Measurements from ENCODE around the gene TM9SF3.
"Not testable (repeated sequence)": the region's sequence is repeated elsewhere in the genome, so short reads cannot be mapped to it uniquely, and the experiment has no call there.

The TM9SF3 gene

DNA sequence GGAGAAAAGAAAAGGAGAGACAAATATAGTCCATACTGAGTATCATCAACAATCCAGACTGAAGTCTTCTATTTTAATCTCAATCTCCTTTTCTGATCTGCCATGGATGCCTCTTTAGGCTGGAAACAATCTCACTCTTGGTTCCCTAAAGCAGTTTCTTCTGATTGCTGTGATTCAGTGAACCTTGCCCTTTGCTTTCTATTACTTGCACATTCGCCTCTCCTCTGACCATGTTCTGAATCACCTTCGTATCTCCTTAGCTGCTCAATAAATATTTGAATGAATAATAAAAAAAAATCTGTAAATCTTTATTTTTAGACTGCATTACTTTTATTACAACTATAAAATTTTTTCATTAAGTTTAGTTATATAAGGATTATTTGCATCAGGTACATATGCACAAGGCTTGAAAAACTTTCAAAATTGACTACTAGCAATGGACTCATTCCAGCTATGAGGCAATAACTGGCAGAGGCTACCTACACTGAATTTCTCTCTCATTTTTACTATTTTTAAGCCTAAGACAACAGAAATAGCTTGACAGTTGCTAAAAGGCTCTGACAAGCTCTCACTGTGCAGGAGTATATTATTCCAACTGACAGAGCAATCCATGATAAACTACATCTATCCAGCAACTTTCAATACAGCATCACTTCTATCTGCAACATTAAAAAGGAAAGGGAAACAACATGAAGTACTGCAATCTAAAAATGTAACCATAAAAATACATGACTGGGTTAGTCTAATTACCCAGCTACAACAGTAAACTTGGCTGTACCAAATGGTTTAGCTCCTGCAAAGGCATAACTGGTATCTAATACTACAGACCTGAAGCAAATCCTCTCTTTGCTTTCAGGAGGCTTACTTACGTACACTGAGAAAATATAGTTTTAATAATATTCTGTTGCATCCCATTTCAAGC is 25.6 kb downstream of the TM9SF3 start:
- no peak for DNase-seq

GRCh38 chr10:96560489-96560888 is 26.3 kb downstream of the TM9SF3 start:
- DNase-seq, result no peak

DNA sequence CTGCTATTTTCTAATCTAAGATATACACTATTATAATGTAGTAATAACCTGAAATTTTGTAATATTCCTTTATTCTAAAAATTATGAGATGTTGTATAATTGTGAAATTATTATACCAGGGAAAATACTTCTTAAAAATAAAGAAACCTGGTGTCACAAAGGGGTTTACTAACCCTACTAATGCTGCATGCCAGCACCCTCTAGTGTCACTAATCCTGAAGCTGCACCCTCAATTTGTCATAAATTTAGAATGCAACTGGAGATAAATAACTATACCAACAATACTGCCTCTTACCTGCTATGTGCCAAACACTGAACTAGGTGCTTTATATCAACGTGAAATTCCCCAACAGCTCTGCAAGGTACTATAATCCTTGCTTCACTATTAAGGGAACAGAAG is 30.8 kb downstream of the TM9SF3 start:
- no peak for DNase-seq

DNA sequence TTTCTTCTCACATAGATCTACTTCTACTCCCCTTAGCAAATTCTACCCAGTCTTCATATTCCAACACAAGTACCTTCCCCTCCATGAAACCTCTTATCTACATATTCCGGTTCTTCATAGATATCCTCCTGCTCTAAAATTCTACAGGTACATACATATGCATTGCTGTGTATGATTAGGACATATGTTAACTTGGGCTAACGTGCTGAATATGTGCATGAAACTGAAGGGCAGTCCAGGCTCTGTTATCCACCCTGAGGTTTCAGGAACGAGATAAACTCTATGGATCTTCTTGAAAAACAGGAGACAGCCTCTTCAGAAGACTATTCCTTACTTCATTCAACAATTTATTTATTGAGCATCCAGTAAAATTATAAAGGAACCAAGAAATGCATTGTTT is 31.5 kb downstream of the TM9SF3 start:
- DNase-seq, result no peak

DNA sequence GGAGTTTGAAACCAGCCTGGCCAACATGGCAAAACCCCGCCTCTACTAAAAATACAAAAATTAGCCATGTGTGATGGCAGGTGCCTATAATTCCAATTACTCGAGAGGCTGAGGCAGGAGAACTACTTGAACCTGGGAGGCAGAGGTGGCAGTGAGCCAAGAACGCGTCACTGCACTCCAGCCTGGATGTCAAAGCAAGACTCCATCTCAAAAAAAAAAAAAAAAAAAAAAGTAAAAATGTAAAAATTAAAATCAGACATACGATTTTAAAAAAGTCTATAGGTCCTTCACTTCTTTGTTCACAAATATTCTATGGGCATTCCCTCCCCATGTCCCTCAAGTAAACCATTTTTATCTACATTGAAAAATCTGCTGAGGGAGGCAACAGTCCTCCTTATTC is 38.2 kb downstream of the TM9SF3 start:
- DNase-seq, result peak; percentile 66

- not testable (repeated sequence) for DNase-seq
Measured at GRCh38 chr10:96545558-96545957, 41.3 kb downstream of the TM9SF3 start.

- no peak for DNase-seq
Measured at GRCh38 chr10:96541921-96542320, 44.9 kb downstream of the TM9SF3 start.

DNA sequence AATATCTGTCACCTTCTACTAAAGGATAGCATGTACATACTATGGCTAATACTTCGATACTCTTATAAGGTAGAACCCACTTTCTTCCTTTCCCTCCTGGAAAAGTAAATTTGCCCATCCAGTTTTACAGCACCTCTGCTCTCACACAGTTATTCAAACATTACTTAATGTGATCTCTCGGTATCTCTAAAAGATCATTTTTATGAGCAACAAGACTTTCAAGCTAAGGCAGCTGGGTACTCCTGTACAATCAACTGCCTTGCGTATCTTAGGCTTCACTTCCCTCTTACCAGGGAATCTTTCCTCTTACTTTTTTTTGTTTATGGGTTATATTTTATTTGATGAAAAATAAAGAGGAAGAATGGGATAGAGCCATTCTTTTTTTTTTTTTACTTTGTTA is 46.6 kb downstream of the TM9SF3 start:
- no peak for DNase-seq

GRCh38 chr10:96538683-96539082 is 48.1 kb downstream of the TM9SF3 start:
- DNase-seq, result no peak

DNA sequence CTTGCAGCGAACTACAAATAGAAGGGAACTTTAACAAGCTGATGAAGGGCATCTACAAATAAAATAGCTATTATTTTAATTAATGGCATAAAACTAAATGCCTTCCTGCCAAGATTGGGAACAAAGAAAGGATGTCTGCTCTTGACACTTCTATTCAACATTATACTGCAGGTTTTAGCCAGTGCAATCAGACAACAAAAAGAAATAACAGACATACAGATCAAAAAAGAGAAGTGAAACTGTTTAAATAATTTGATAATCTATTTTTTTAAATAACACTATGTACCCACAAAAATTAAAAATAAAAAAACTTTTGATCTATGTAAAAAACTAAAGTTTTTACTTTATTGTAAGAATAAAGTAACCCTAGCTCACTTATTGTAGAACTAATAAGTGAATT is 50.7 kb downstream of the TM9SF3 start:
- DNase-seq, result no peak

DNA sequence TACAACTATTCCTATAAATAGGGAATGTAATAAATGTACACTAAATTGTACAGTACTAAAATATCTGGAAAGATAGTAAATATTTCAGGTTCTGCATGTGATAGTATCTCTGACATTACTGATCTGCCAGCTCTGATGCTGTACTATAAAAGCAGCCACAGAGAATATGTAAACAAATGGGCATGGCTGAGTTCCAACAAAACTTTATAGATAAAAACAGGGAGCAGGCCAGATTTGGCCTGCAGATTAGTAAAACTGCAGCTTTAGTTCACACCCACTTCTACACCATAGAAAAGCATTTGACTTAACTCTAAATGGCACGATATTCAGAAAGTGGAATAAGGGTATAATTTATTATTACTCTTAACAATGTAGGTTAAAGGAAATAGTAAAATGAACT is 54.3 kb downstream of the TM9SF3 start:
- no peak for DNase-seq

GRCh38 chr10:96529634-96530279 is 57.1 kb downstream of the TM9SF3 start:
- no peak for DNase-seq

GRCh38 chr10:96524741-96525140 is 62.1 kb downstream of the TM9SF3 start:
- DNase-seq, result no peak

DNA sequence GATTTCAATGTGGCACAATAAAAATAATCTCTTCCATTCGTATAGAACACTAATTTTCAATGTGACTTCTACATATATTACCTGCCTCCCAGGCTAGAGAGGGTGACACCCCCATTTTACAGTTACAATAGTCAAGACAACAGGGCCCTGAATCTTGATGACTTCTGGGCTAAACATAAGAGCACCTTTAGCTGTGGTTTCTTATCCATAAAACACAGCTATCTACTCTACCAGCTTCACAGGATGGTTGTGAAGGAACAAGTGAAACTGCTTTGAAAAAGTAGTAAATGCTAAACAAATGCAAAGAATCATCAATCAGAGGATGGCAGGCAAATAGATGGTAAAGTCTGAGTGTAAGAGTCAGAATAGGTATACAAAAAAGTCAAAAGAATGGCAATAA is 69.5 kb downstream of the TM9SF3 start:
- DNase-seq, result no peak

GRCh38 chr10:96516337-96516736 is 70.5 kb downstream of the TM9SF3 start:
- no peak for DNase-seq

DNA sequence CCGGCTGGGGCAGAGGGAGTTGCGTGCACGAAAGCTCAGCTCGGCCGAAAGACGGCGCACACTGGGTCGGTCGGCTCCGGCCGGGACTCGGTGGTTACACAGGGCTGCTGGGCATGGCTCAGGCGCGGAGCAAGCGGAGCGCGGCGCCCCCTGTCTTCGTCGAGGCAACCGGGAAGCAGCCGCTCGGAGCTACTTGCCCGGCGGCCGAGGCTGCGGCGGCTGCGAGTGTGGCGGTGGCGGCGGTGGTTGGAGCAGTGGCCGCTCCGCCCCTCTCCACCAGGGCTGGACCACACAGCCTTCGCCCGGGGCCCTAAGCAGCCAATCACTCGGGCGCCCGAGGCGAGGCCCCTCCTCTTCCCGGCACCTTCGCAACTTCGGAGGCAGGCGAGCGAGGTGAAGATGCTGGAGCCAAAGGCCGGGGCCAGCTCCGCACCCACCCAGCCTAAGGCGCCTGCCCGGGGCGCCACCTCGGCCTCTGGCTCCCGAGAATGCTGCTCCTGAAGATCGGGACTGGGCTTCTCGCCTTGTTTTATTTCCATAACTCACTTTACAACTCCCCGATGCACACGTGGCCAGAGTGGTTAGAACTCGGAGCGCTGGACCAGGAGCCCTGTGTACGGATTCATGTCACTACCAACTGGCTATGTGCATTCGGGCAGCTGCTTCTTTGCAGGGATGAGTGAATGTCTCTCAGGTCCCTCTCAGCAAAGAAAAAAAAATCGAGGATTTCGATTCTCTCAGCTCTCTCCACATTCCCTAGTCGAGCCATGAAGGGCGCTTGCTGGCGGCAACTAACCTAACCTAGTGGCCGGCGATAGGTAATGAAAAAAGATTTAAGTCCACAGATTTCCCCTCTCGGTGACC is 72.9 kb downstream of the TM9SF3 start, which contains the start of gene TLL2:
TSS of gene TLL2 (minus strand) at position 229 of the 864 bp plus-strand sequence. CDS start 241 bp downstream, outside the sequence.
- peak; percentile 90 for DNase-seq

GRCh38 chr10:96513305-96513697 is 73.5 kb downstream of the TM9SF3 start:
- DNase-seq, result no peak

GRCh38 chr10:96512524-96513304 is 74.1 kb downstream of the TM9SF3 start:
- DNase-seq, result peak; percentile 15

GRCh38 chr10:96511044-96511945 is 75.5 kb downstream of the TM9SF3 start:
- peak; percentile 67 for DNase-seq

- no peak for DNase-seq
Measured at GRCh38 chr10:96509017-96509641, 77.7 kb downstream of the TM9SF3 start.

GRCh38 chr10:96507044-96507443 is 79.8 kb downstream of the TM9SF3 start:
- no peak for DNase-seq

Data from NCI-H510A (cell line).